Femur (tissue), 1 donor: ENCODE measurements around the gene SYNGR2.
"Not testable (repeated sequence)": the region's sequence is repeated elsewhere in the genome, so short reads cannot be mapped to it uniquely, and the experiment has no call there.

Experiments used
- DNase-seq: peaks from one replicate; pipeline ENCODE4 v3.0.0-alpha.2; 2017

Gene SYNGR2

GRCh38 chr17:78144147-78144719 is 24.1 kb upstream of the SYNGR2 start:
- peak; percentile 86 for DNase-seq

- peak; percentile 73 for DNase-seq
Observed at GRCh38 chr17:78144736-78145641, 23.4 kb upstream of the SYNGR2 start.

- DNase-seq: no peak
Observed at GRCh38 chr17:78146471-78146869, 21.9 kb upstream of the SYNGR2 start.

GRCh38 chr17:78146881-78147280 is 21.5 kb upstream of the SYNGR2 start:
- no peak for DNase-seq

- no peak for DNase-seq
Observed at GRCh38 chr17:78147315-78147998, 20.9 kb upstream of the SYNGR2 start.

GRCh38 chr17:78148286-78149016 is 19.9 kb upstream of the SYNGR2 start:
- no peak for DNase-seq

GRCh38 chr17:78151514-78152008 is 16.8 kb upstream of the SYNGR2 start:
- DNase-seq: no peak

GRCh38 chr17:78154903-78155811 is 13.2 kb upstream of the SYNGR2 start:
- DNase-seq: peak; percentile 30

- no peak for DNase-seq
Observed at GRCh38 chr17:78159575-78160158, 8.7 kb upstream of the SYNGR2 start.

GRCh38 chr17:78163881-78164747 is 4.3 kb upstream of the SYNGR2 start:
- no peak for DNase-seq

GRCh38 chr17:78164748-78165607 is 3.4 kb upstream of the SYNGR2 start:
- no peak for DNase-seq

GRCh38 chr17:78166416-78166815 is 2.0 kb upstream of the SYNGR2 start:
- DNase-seq: no peak

- DNase-seq: peak; percentile 59
Observed at GRCh38 chr17:78168903-78169793, 767 bp downstream of the SYNGR2 start.

GRCh38 chr17:78170692-78171590 is 2.6 kb downstream of the SYNGR2 start:
- no peak for DNase-seq

GRCh38 chr17:78171591-78172248 is 3.3 kb downstream of the SYNGR2 start:
- DNase-seq: not testable (repeated sequence)

- DNase-seq: no peak
Observed at GRCh38 chr17:78172249-78173051, 4.1 kb downstream of the SYNGR2 start.
